Fibroblast of the aortic adventitia (primary cell): ENCODE results near the gene SGIP1. TPM values are rescaled to one million over a fixed set of nuclear protein-coding genes. Genes with fewer than 3 reads are reported as not detected.

Source experiments
- DNase-seq: peaks from one replicate; pipeline ENCODE4 v3.0.0-alpha.2; 2010; ENCODE audit warnings: low read depth
- H3K4me3 ChIP-seq: 2 replicates; pipeline ENCODE4 v1.5.1; 2011; ENCODE audit warnings: low read depth, mild to moderate bottlenecking, control low read depth, low read length, moderate library complexity
- total RNA-seq: library from RNA; depleted of rRNA; stranded (reverse); fragments of >200 nt; gene quantifications from 2 replicates; pipeline ENCODE4 v1.2.3, GENCODE V29; 2012; ENCODE audit warnings: low replicate concordance
- TF ChIP-seq, protein P1 (sequence below): IDR thresholded peaks from 2 replicates; pipeline ENCODE4 v1.5.1; 2011; ENCODE audit warnings: mild to moderate bottlenecking, low read length, control low read depth, inconsistent platforms; ENCODE audit not compliant: insufficient read depth

SGIP1 gene
- total RNA-seq, 1 donor: 21.1 TPM

- TF ChIP-seq, protein P1, sequence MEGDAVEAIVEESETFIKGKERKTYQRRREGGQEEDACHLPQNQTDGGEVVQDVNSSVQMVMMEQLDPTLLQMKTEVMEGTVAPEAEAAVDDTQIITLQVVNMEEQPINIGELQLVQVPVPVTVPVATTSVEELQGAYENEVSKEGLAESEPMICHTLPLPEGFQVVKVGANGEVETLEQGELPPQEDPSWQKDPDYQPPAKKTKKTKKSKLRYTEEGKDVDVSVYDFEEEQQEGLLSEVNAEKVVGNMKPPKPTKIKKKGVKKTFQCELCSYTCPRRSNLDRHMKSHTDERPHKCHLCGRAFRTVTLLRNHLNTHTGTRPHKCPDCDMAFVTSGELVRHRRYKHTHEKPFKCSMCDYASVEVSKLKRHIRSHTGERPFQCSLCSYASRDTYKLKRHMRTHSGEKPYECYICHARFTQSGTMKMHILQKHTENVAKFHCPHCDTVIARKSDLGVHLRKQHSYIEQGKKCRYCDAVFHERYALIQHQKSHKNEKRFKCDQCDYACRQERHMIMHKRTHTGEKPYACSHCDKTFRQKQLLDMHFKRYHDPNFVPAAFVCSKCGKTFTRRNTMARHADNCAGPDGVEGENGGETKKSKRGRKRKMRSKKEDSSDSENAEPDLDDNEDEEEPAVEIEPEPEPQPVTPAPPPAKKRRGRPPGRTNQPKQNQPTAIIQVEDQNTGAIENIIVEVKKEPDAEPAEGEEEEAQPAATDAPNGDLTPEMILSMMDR: no peak
- H3K4me3 ChIP-seq: no peak overlapping the region
- peak; percentile 83 for DNase-seq
Observed at GRCh38 chr1:66505671-66506392, 28.1 kb upstream of the SGIP1 start.

DNA sequence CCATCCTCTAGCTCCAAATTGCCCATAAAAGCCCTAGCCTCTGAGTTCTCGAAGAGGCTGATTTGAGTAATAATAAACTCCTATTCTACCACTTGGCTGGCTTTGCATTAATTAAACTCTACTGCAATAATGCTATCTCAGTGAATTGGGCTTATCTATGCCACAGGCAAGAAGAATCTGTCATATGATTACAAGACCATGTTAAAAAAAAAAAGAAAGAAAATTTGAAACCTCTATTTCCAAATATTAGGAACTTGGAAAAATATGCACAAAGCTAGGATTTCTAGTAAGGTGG is 27.6 kb upstream of the SGIP1 start:
- no peak for DNase-seq
- TF ChIP-seq, protein P1: no peak
- no peak overlapping the region for H3K4me3 ChIP-seq

DNA sequence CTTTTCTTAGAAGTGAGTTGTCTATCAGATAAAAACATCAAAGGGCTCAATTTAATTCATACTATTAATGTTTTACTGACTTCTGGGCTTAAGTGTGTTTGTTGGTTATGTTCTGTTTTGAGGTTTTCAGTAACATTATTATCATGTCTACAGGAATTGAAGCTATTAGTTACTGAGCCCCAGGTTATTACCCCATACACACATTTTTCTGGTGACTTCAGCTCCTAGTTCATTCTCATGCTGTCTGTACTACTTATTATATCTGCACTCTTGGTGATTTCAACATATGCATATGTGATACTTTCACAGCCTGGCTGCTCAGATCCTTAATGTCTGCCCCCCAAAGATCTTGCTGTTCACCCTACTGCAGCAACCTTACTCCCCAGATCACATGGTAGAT is 27.0 kb upstream of the SGIP1 start:
- DNase-seq: no peak
- H3K4me3 ChIP-seq: no peak overlapping the region
- TF ChIP-seq, protein P1: no peak

- H3K4me3 ChIP-seq: no peak overlapping the region
- TF ChIP-seq, protein P1: no peak
- DNase-seq: no peak
Observed at GRCh38 chr1:66510407-66510806, 23.5 kb upstream of the SGIP1 start.

GRCh38 chr1:66511118-66511517 is 22.8 kb upstream of the SGIP1 start:
- H3K4me3 ChIP-seq: no peak overlapping the region
- DNase-seq: no peak
- TF ChIP-seq, protein P1: no peak

GRCh38 chr1:66517959-66518358 is 16.0 kb upstream of the SGIP1 start:
- no peak overlapping the region for H3K4me3 ChIP-seq
- TF ChIP-seq, protein P1: no peak
- no peak for DNase-seq

GRCh38 chr1:66518654-66519053 is 15.3 kb upstream of the SGIP1 start:
- DNase-seq: no peak
- TF ChIP-seq, protein P1: no peak
- no peak overlapping the region for H3K4me3 ChIP-seq
